AG04449 (cell line): ENCODE data around the gene ABCA7.

Experiments used
- CTCF ChIA-PET: fragments of 350-600 bp; formaldehyde crosslinking; extraction: SDS; loops from one replicate; lab custom pipeline; 2021; ENCODE audit warnings: antibody characterized with exemption; lab: Yijun Ruan, JAX
- POLR2A ChIA-PET: fragments of 400-600, 350-600 bp; formaldehyde crosslinking; extraction: SDS; loops from one replicate; lab custom pipeline; 2020; ENCODE audit warnings: antibody characterized with exemption, inconsistent platforms; lab: Yijun Ruan, JAX
- DNase-seq: peaks from one replicate; pipeline ENCODE4 v3.0.0-alpha.2; 2010; ENCODE audit warnings: low read depth, low spot score
- H3K4me3 ChIP-seq: 2 replicates; pipeline ENCODE4 v1.5.1; 2011; ENCODE audit warnings: low read depth, mild to moderate bottlenecking, control low read depth, low read length
- TF ChIP-seq, protein P1 (sequence below): IDR thresholded peaks from one replicate; pipeline ENCODE4 v1.5.1; 2011; ENCODE audit warnings: mild to moderate bottlenecking, moderate library complexity, low read length, control low read depth, inconsistent platforms; ENCODE audit not compliant: insufficient read depth; ENCODE audit errors: missing control alignments

ABCA7 gene, protein sequence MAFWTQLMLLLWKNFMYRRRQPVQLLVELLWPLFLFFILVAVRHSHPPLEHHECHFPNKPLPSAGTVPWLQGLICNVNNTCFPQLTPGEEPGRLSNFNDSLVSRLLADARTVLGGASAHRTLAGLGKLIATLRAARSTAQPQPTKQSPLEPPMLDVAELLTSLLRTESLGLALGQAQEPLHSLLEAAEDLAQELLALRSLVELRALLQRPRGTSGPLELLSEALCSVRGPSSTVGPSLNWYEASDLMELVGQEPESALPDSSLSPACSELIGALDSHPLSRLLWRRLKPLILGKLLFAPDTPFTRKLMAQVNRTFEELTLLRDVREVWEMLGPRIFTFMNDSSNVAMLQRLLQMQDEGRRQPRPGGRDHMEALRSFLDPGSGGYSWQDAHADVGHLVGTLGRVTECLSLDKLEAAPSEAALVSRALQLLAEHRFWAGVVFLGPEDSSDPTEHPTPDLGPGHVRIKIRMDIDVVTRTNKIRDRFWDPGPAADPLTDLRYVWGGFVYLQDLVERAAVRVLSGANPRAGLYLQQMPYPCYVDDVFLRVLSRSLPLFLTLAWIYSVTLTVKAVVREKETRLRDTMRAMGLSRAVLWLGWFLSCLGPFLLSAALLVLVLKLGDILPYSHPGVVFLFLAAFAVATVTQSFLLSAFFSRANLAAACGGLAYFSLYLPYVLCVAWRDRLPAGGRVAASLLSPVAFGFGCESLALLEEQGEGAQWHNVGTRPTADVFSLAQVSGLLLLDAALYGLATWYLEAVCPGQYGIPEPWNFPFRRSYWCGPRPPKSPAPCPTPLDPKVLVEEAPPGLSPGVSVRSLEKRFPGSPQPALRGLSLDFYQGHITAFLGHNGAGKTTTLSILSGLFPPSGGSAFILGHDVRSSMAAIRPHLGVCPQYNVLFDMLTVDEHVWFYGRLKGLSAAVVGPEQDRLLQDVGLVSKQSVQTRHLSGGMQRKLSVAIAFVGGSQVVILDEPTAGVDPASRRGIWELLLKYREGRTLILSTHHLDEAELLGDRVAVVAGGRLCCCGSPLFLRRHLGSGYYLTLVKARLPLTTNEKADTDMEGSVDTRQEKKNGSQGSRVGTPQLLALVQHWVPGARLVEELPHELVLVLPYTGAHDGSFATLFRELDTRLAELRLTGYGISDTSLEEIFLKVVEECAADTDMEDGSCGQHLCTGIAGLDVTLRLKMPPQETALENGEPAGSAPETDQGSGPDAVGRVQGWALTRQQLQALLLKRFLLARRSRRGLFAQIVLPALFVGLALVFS (N-terminal part only)

DNA sequence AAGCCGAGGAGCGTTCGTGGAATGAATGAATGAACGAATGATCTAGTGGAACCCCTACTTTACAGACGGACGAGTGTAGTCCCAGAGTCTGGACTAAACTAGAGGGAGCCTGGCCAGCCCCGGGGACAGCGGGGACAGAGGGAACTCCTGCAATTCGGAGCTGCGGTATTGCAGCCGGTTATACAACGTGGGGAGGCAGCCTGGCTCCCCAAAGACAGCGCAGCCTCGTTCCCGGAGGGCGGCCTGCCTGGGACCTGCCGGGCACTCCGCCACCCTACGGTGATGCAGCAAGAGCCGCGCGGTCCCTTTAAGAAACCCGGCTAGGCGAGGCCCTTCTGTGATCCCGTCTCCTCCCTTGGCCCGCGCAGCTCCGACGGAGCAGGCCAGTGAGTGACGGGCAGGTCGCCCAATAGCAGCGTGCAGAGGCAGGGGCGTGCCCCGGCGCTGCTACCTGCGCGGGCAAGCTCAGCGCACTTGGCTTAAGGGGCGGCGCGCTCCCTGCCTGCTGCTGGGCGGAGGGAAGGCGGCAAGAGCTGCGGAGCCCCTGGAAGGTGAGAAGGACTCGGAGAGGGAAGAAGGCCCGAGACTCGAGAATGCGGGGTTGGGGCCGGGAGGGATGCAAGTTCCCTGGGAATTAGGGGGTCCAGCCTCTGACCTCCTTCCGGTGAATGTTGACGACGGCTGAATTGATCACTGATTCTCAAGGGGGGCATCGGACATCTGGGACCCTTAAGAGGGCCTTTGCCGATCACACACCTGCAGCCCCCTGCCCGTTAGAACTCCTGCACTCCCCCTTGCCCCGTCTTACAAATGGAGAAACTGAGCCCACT lies at the start of gene ABCA7:
ABCA7 (plus strand) TSS at position 462 of the 830 bp plus-strand sequence. CDS start 1,255 bp downstream, outside the sequence.
- TF ChIP-seq, protein P1, sequence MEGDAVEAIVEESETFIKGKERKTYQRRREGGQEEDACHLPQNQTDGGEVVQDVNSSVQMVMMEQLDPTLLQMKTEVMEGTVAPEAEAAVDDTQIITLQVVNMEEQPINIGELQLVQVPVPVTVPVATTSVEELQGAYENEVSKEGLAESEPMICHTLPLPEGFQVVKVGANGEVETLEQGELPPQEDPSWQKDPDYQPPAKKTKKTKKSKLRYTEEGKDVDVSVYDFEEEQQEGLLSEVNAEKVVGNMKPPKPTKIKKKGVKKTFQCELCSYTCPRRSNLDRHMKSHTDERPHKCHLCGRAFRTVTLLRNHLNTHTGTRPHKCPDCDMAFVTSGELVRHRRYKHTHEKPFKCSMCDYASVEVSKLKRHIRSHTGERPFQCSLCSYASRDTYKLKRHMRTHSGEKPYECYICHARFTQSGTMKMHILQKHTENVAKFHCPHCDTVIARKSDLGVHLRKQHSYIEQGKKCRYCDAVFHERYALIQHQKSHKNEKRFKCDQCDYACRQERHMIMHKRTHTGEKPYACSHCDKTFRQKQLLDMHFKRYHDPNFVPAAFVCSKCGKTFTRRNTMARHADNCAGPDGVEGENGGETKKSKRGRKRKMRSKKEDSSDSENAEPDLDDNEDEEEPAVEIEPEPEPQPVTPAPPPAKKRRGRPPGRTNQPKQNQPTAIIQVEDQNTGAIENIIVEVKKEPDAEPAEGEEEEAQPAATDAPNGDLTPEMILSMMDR: peak; percentile 0
- CTCF ChIA-PET: interaction anchor here (1.0 to 2.2 kb wide), 3 partner anchors 10 to 25 kb away, joined by 5 to 7 read pairs (median 5); partner anchors contain the start of gene CNN2
- H3K4me3 ChIP-seq: peak within 1 kb of the TSS; percentile 57
- POLR2A ChIA-PET: interaction anchor here (0.6 to 7.8 kb wide), 8 partner anchors 10 to 213 kb away, joined by 3 to 104 read pairs (median 4); partner anchors contain the start of genes CNN2 and RNU6-2
- peak; percentile 84 for DNase-seq

DNA sequence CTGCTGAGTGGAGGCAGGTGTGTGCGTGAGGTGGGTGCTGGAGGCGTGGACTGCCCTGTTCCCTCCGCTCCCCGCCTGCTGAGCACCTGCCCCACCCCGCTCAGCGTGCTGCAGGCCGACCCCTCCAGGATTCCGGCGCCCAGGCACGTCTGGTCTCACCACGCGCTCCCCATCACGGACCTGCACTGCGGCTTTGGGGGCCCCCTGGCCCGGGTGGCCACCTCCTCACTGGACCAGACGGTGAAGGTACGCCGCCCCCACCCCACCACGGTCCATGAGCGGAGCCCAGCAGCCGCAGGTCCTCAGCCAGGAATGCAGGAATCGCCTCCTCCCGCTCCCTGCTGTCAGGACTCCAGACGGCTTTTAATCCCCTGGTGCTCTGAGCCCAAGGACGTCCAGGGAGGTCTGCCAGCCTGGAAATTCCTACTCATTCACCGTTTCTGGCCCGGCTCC lies 49.8 kb upstream of the ABCA7 start:
- ChIA-PET CTCF (interaction anchor here (0.6 kb wide), 1 partner anchor 18 kb away, joined by 3 read pairs; no protein-coding TSS in a partner anchor), POLR2A (no interaction called here)
- no peak overlapping the region for H3K4me3 ChIP-seq
- DNase-seq: no peak
- TF ChIP-seq, protein P1: no peak

DNA sequence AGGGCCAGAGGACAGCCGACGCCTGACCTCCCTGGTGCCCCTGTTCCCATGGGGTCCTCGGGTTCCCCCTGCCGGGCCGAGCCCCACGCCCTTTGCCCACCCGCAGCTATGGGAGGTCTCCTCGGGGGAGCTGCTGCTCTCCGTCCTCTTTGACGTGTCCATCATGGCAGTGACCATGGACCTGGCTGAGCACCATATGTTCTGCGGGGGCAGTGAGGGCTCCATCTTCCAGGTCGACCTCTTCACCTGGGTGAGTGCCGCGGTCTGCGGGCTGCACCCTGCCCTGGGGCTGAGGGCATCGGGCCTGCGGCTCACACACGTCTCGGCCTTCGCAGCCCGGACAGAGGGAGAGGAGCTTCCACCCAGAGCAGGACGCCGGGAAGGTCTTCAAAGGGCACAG lies 49.2 kb upstream of the ABCA7 start:
- ChIA-PET CTCF (interaction anchor here (0.8 kb wide), 1 partner anchor 9 kb away, joined by 3 read pairs; no protein-coding TSS in a partner anchor), POLR2A (no interaction called here)
- TF ChIP-seq, protein P1: no peak
- no peak for DNase-seq
- H3K4me3 ChIP-seq: no peak overlapping the region

DNA sequence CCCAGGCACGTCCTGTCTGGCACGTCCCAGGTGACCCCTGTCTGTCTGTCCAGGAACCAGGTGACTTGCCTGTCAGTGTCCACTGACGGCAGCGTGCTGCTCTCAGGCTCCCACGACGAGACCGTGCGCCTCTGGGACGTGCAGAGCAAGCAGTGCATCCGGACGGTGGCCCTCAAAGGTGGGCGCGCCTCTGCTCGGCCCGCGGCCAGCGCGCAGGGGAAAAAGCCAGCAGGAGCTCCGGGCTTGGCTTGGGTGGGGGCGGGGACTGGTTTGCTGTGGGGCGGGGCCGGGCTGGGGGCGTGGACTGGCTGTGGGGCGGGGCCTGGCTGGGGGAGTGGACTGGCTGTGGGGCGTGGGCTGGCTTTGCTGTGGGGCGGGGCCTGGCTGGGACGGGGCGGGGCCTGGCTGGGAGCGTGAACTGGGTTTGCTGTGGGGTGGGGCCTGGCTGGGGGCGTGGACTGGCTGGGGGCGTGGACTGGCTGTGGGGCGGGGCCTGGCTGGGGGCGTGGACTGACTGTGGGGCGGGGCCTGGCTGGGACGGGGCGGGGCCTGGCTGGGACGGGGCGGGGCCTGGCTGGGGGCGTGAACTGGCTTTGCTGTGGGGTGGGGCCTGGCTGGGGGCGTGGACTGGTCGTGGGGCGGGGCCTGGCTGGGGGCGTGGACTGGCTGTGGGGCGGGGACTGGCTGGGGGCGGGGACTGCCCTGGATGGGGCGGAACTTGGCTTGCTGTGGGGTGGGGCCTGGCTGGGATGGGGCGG lies 48.6 kb upstream of the ABCA7 start:
- H3K4me3 ChIP-seq: no peak overlapping the region
- POLR2A ChIA-PET: no interaction called here
- CTCF ChIA-PET: interaction anchor here (0.8 kb wide), 1 partner anchor 9 kb away, joined by 3 read pairs; no protein-coding TSS in a partner anchor
- TF ChIP-seq, protein P1: no peak
- DNase-seq: no peak
